NOMO-1 treated with DMSO at 0.1 percent for 48 hours (cell line): ENCODE measurements around the gene PTPRN2.

Experiments used
- DNase-seq: peaks from one replicate; lab custom pipeline; 2025; ENCODE audit not compliant: unreplicated experiment; lab: John Stamatoyannopoulos, UW

Gene PTPRN2

DNA sequence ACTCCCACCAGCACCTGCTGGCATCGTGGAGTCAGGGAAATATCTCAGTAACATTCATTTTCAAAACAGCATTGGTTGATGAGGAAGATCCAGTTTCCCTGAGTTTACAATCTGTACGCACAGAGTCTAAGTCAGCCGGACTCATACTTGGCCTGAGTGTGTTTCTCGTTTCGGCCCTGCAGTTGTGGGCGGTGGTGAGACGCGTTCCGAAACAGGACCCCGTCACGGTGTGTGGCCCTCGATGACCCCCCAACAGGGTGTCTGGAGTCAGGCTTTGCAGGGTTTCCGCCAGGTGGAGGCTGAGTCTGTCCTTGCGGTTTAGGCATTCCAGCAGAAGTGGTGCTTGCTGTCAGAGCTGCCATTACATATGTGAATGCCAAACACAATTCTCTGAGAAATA lies 933.3 kb downstream of the PTPRN2 start:
- no peak for DNase-seq

GRCh38 chr7:157653827-157654207 lies 933.8 kb downstream of the PTPRN2 start:
- DNase-seq = no peak

- DNase-seq = no peak
Observed at GRCh38 chr7:157652954-157653826, 934.4 kb downstream of the PTPRN2 start.

DNA sequence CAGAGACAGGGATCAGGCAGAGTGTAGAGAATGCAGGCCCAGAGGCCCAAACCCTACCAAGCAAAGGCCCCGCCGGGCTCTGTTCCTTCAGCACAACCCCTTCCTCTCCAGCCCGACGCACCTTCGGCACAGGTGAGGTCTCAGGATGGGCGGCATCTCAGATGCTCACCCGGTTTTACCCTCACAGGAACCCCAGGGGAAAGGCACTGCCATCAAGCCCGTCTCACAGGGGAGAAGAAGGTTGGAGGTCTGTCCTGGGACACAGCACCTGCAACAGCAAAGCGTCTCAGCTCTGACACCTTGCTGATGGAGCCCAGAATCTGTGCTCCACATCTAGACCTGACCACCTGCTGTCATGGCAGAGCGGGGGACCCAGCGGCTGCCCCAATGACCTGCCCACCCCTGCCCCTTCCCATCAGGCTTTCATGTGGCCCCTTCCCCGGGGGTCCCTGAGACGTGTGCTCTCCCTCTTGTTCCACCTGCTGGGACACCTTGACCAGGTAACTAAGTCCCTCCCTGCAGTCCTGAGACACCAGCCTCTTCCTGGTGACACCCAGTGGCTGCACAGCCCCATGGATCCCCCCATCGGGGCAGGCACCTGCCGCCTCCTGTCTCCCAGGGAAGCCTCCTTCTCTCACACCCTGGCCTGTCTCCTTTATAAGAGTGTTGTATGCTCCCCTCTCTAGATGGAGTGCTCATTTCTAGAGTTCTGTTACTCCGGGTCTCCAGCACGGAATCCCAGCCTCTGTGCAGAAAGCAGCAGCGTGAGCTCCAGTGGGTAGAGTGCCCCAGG lies 935.3 kb downstream of the PTPRN2 start:
- no peak for DNase-seq

DNA sequence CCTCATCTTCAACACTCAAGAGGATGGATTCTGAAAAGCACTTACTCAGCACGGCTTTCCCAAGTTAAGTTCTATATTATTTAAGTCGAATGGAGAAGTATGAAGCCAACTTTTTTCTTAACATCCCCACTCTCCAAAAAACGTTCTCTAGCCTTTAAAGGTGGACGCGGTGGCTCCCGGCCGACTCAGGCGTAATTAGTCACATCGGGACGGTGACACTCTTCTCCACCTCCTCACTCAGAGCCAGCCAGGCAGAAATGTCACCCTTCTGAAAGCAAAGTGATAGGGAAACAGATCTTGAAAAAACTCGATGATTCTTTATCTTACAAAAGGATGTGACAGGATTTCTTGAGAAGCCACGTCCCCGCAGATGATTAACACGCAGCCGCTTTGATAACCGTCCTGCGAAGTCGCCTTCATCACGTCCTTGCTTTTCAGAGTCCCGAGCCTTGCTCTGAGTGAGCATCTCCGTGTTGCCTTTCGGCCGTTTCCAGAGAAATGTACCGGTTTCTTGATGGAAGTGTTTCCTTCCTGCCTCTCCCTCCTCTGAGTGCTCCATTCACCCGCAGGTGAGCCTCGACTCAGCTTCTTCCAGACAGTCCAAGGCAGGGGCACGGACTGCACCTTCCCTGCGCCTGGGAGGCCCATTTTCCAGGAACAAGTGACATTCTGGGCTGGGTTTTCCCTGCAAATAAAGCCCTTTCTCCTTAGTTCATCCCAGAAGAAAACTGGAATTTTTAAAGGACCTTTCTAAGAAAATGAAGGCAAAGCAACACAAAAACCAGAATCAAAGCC lies 936.1 kb downstream of the PTPRN2 start:
- DNase-seq = no peak

- no peak for DNase-seq
Observed at GRCh38 chr7:157650801-157651200, 936.8 kb downstream of the PTPRN2 start.

DNA sequence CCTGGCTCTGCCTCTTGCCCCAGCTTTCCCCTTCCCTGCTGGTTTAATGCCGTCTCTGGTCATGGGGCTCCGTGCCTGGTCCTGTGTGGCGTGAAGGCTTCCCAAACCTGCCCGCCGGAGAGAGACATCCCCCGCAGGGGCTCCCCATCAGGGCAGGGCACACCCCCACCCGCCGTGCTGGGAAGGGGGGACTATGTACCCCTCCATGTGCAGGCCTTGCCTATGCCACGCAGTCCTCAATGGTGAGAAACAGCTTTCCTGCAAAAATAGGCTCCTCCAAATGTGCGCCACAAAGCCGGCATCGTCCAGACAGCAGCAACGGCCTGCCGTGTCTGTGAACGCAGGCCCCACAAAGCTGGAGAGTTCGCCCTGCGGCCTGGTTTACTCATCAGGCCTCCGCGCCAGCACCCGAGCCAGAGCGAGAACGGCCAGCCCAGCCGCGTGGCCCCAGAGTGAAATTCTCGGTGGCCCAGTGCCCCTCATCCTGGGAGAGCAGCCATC lies 937.4 kb downstream of the PTPRN2 start:
- no peak for DNase-seq

DNA sequence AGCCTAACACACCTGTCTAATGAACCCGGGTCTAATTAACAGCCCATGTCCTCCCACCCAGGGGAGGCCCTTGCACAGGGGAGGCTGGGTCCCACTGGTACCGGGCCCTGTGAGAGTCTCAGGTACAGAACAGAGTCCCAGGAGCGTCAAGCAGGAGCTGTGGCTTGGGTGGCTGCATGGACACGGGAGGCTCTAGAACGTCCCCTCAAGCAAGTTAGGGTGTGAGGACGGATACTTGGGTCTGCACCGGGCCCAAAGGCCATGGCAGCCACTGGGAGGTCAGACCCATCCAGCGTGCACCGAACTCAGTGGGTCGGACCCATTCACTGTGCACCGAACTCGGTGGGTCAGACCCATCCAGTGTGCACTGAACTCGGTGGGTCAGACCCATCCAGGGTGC lies 941.1 kb downstream of the PTPRN2 start:
- DNase-seq = no peak

- DNase-seq = no peak
Observed at GRCh38 chr7:157645539-157645938, 942.1 kb downstream of the PTPRN2 start.

GRCh38 chr7:157644946-157645345 lies 942.7 kb downstream of the PTPRN2 start:
- DNase-seq = no peak

GRCh38 chr7:157643525-157643970 lies 944.1 kb downstream of the PTPRN2 start:
- no peak for DNase-seq

DNA sequence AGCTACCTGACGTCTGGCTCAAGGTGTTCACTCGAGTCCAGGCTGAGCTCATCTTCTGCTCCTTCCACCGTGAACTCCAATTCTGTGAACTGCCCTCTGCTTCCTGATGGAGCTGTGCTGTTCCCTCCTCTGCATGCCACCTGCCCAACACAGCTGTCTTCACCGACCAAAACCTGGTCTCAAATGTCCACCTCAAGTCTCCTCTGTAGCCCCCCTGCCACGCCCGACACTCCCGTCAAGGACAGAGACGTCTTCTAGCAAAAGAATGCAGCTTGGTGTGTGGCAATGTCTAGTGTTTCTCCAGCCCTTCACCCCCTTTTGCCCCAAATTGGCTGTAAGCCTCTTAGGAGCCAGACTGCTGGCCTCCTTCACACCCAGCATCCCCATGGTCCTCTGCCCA lies 945.8 kb downstream of the PTPRN2 start:
- DNase-seq = no peak

GRCh38 chr7:157640144-157640543 lies 947.5 kb downstream of the PTPRN2 start:
- DNase-seq = no peak

GRCh38 chr7:157638563-157638962 lies 949.1 kb downstream of the PTPRN2 start:
- no peak for DNase-seq

GRCh38 chr7:157637216-157637949 lies 950.2 kb downstream of the PTPRN2 start:
- DNase-seq = no peak

GRCh38 chr7:157635669-157636068 lies 952.0 kb downstream of the PTPRN2 start:
- no peak for DNase-seq

DNA sequence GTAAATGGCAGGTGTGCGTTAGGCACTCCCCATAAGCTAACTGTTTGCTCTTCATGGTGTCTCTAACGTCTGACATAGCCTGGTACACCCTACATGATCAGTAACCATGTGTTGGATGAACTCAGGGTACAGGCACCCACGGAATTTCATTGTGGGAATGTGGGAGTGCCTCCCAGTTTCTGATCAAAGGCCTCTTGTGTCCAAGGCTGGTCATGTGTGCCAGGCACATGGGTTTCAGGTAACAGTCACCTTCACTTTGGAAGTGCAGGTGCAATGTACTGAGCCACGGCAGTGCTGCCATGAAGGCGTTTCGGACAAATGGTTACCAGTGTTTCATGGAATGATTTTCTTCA lies 952.5 kb downstream of the PTPRN2 start:
- DNase-seq = no peak

GRCh38 chr7:157634401-157635147 lies 953.0 kb downstream of the PTPRN2 start:
- DNase-seq = no peak

DNA sequence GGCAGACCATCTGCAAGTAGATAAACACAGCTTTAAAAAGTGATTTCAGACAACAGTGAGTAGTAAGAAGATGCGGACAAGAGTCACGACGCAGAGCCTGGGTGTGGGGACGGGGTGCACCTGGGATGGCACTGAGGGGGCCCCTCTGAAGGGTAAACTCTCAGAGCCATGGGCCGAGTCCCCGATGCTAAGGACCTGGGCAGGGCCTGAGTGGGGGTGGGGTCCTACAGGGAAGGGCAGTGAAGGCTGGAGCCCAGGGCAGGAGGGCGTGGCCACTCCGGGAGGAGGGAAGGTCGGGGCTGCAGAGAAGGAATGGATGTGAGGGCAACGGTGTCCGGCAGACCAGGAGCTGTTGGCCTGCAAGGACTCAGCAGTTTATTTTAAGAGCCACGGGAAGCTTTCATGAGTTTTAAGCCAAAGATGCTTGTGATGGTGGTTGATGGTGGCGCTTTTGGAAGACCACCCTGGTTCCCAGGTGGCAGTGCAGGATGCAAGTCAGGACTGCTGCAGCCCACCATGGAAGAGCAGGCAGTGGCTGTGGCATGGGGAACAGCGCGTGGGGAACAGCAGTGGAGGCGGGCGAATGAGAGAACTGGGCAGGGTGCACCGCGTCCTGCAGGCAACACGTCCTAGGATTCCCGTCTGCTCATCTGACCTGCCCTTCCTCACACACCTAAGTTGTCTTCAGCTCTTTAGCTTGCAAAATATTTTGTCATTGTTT lies 954.0 kb downstream of the PTPRN2 start:
- no peak for DNase-seq
